ENCODE measurements around the gene MAF.

MAF gene

GRCh38 chr16:79635488-79635887 lies 35.0 kb upstream of the MAF start:
- Histone ChIP-seq H3K79me2 (no peaks in the 10 kb centered on the region), H3K4me2 (ENCODE audit: low read length) (no peak overlapping the region), H2AFZ (no peak overlapping the region), H3K36me3 (ENCODE audit: control insufficient read depth, insufficient read depth, low read length) (no peaks in the 10 kb centered on the region), H3K27me3 (ENCODE audit: control insufficient read depth, insufficient read depth, low read length) (no peaks in the 10 kb centered on the region), H3K27ac (no peak overlapping the region), H3K4me3 (ENCODE audit: low read depth, low read length) (no peak overlapping the region), H3K9me3 (ENCODE audit: control insufficient read depth, low read length) (no peaks in the 10 kb centered on the region), H3K4me1 (peaks cover 22% of the 10 kb centered on the region), H3K9ac (no peak overlapping the region)
- TF ChIP-seq CTCF (IDR thresholded peaks at IDR 0.05), result no peak

- Histone ChIP-seq H3K9me3 (ENCODE audit: control insufficient read depth, low read length) (no peaks in the 10 kb centered on the region), H3K4me2 (ENCODE audit: low read length) (no peak overlapping the region), H2AFZ (no peak overlapping the region), H3K27me3 (ENCODE audit: control insufficient read depth, insufficient read depth, low read length) (no peaks in the 10 kb centered on the region), H3K27ac (no peak overlapping the region), H3K79me2 (no peaks in the 10 kb centered on the region), H3K4me1 (peaks cover 20% of the 10 kb centered on the region), H3K36me3 (ENCODE audit: control insufficient read depth, insufficient read depth, low read length) (no peaks in the 10 kb centered on the region), H3K9ac (no peak overlapping the region), H3K4me3 (ENCODE audit: low read depth, low read length) (no peak overlapping the region)
- no peak for TF ChIP-seq CTCF (IDR thresholded peaks at IDR 0.05)
These were observed 33.8 kb upstream of the MAF start for GRCh38 chr16:79634298-79634697.

- Histone ChIP-seq H3K4me2 (ENCODE audit: low read length) (peak overlapping the region; percentile 0), H3K4me3 (ENCODE audit: low read depth, low read length) (no peak overlapping the region), H3K79me2 (no peaks in the 10 kb centered on the region), H3K9me3 (ENCODE audit: control insufficient read depth, low read length) (no peaks in the 10 kb centered on the region), H3K9ac (no peak overlapping the region), H2AFZ (no peak overlapping the region), H3K36me3 (ENCODE audit: control insufficient read depth, insufficient read depth, low read length) (no peaks in the 10 kb centered on the region), H3K27me3 (ENCODE audit: control insufficient read depth, insufficient read depth, low read length) (no peaks in the 10 kb centered on the region), H3K27ac (no peak overlapping the region), H3K4me1 (peaks cover 20% of the 10 kb centered on the region)
- no peak for TF ChIP-seq CTCF (IDR thresholded peaks at IDR 0.05)
These were observed 31.8 kb upstream of the MAF start for GRCh38 chr16:79632289-79632688.

- H3K36me3 ChIP-seq (ENCODE audit: control insufficient read depth, insufficient read depth, low read length), result no peaks in the 10 kb centered on the region
- H3K4me1 ChIP-seq, result peaks cover 17% of the 10 kb centered on the region
- H3K9ac ChIP-seq, result no peak overlapping the region
- H3K4me2 ChIP-seq (ENCODE audit: low read length), result no peak overlapping the region
- no peak overlapping the region for H3K4me3 ChIP-seq (ENCODE audit: low read depth, low read length)
- H3K79me2 ChIP-seq, result no peaks in the 10 kb centered on the region
- no peak overlapping the region for H2AFZ ChIP-seq
- H3K27ac ChIP-seq, result no peak overlapping the region
- H3K9me3 ChIP-seq (ENCODE audit: control insufficient read depth, low read length), result no peaks in the 10 kb centered on the region
- no peak for TF ChIP-seq CTCF (IDR thresholded peaks at IDR 0.05)
- H3K27me3 ChIP-seq (ENCODE audit: control insufficient read depth, insufficient read depth, low read length), result no peaks in the 10 kb centered on the region
These were observed 28.5 kb upstream of the MAF start for GRCh38 chr16:79628988-79629387.

GRCh38 chr16:79628501-79628975 lies 28.0 kb upstream of the MAF start:
- TF ChIP-seq CTCF (IDR thresholded peaks at IDR 0.05), result no peak
- no peak overlapping the region for H3K27ac ChIP-seq
- no peaks in the 10 kb centered on the region for H3K36me3 ChIP-seq (ENCODE audit: control insufficient read depth, insufficient read depth, low read length)
- H3K4me1 ChIP-seq, result peaks cover 15% of the 10 kb centered on the region
- no peaks in the 10 kb centered on the region for H3K9me3 ChIP-seq (ENCODE audit: control insufficient read depth, low read length)
- no peak overlapping the region for H2AFZ ChIP-seq
- H3K4me3 ChIP-seq (ENCODE audit: low read depth, low read length), result no peak overlapping the region
- no peaks in the 10 kb centered on the region for H3K27me3 ChIP-seq (ENCODE audit: control insufficient read depth, insufficient read depth, low read length)
- no peak overlapping the region for H3K9ac ChIP-seq
- H3K4me2 ChIP-seq (ENCODE audit: low read length), result no peak overlapping the region
- H3K79me2 ChIP-seq, result no peaks in the 10 kb centered on the region

Data from parathyroid adenoma (tissue), 2 donors.